ENCODE results near the gene GSTM4. TPM values are rescaled to one million over a fixed set of nuclear protein-coding genes. Genes with fewer than 3 reads are reported as not detected.

The GSTM4 gene
- polyA plus RNA-seq, 1 experiment = 28.5 TPM

DNA sequence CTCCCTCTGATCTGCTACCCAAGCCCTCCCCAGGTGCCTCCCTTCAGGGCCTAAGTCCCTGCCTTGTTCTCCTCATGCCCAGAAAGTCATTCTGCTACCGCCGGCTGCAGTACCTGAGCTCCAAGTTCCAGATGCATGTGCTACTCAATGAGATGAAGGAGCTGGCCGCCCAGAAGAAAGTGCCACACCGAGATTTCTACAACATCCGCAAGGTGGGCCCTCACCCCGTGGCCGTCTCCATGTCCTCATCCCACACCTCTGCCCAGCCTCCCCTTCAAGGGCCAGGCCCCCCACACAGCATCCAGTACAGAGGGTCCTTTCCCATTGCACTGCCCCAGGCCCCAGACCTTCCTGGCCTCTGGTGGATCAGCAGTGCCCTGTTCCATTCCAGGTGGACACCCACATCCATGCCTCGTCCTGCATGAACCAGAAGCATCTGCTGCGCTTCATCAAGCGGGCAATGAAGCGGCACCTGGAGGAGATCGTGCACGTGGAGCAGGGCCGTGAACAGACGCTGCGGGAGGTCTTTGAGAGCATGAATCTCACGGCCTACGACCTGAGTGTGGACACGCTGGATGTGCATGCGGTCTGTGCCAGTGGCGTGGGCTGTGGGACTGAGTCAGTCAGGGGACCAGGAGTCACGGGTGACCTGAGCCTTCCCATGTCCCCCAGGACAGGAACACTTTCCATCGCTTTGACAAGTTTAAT is 28.1 kb upstream of the GSTM4 start:
- TF ChIP-seq CTCF (IDR thresholded peaks at IDR 0.05; ENCODE audit: insufficient read depth, low read depth, low read length) = no peak
- H3K27me3 ChIP-seq (ENCODE audit: control insufficient read depth, insufficient read depth, low read length) = no peaks in the 10 kb centered on the region
- POLR2A ChIA-PET = no interaction called here
- peaks cover 55% of the 10 kb centered on the region for H3K36me3 ChIP-seq (ENCODE audit: control insufficient read depth, insufficient read depth, low read length)
- no peak overlapping the region for H3K4me3 ChIP-seq (ENCODE audit: low read depth, low read length)
- no peak for DNase-seq (ENCODE audit: low read depth)
- CTCF ChIA-PET = interaction anchor here (2.0 to 13.3 kb wide), 2 partner anchors 11 to 82 kb away, joined by 5 to 153 read pairs; no protein-coding TSS in a partner anchor

DNA sequence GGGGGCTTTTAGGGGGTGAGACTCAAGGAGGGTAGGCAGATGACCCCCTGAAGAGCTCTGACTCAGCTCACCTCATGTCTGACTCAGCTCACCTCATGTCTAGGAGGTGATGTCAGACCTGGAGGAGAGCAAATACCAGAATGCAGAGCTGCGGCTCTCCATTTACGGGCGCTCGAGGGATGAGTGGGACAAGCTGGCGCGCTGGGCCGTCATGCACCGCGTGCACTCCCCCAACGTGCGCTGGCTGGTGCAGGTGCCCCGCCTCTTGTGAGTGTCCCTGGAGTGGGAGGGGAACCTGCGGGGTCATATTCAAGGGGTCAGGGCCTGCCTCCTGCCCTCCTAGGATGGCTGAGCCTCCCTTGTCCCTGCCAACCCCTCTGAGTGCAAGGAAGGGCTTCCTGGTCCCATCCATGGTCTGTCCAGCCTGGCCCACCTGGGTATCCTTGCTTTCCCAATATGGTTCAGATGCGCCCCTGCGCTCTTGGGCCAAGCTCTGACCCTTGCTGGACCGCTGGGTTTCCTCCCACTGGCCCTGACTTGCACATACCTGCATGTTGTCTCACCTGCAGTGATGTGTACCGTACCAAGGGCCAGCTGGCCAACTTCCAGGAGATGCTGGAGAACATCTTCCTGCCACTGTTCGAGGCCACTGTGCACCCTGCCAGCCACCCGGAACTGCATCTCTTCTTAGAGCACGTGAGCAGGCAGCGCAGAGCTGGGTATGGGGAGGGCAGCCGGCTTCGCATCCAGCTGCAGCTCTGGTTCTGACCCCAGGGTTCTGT is 27.2 kb upstream of the GSTM4 start:
- H3K36me3 ChIP-seq (ENCODE audit: control insufficient read depth, insufficient read depth, low read length) = peaks cover 55% of the 10 kb centered on the region
- DNase-seq (ENCODE audit: low read depth) = no peak
- H3K4me3 ChIP-seq (ENCODE audit: low read depth, low read length) = no peak overlapping the region
- ChIA-PET POLR2A (interaction anchor here (0.9 kb wide), 1 partner anchor 81 kb away, joined by 3 read pairs; no protein-coding TSS in a partner anchor), CTCF (interaction anchor here (0.6 to 13.3 kb wide), 5 partner anchors 10 to 88 kb away, joined by 3 to 153 read pairs (median 5); partner anchors contain the start of gene GNAI3)
- no peak for TF ChIP-seq CTCF (IDR thresholded peaks at IDR 0.05; ENCODE audit: insufficient read depth, low read depth, low read length)
- no peaks in the 10 kb centered on the region for H3K27me3 ChIP-seq (ENCODE audit: control insufficient read depth, insufficient read depth, low read length)

- Histone ChIP-seq H3K4me3 (ENCODE audit: low read depth, low read length) (no peak overlapping the region), H3K36me3 (ENCODE audit: control insufficient read depth, insufficient read depth, low read length) (peaks cover 55% of the 10 kb centered on the region), H3K27me3 (ENCODE audit: control insufficient read depth, insufficient read depth, low read length) (no peaks in the 10 kb centered on the region)
- TF ChIP-seq CTCF (IDR thresholded peaks at IDR 0.05; ENCODE audit: insufficient read depth, low read depth, low read length) = no peak
- ChIA-PET POLR2A (interaction anchor here (0.9 kb wide), 1 partner anchor 82 kb away, joined by 3 read pairs; no protein-coding TSS in a partner anchor), CTCF (interaction anchor here (0.6 to 13.3 kb wide), 7 partner anchors 9 to 355 kb away, joined by 3 to 153 read pairs (median 5); partner anchors contain the start of gene AHCYL1)
- no peak for DNase-seq (ENCODE audit: low read depth)
Observed at GRCh38 chr1:109629372-109630030, 26.4 kb upstream of the GSTM4 start.

- H3K27me3 ChIP-seq (ENCODE audit: control insufficient read depth, insufficient read depth, low read length) = no peaks in the 10 kb centered on the region
- ChIA-PET CTCF (interaction anchor here (0.6 to 13.3 kb wide), 9 partner anchors 8 to 354 kb away, joined by 3 to 153 read pairs (median 4); partner anchors contain the start of gene AHCYL1), POLR2A (interaction anchor here (0.6 to 0.9 kb wide), 2 partner anchors 25 to 82 kb away, joined by 3 to 6 read pairs; partner anchors contain the start of gene GSTM4)
- TF ChIP-seq CTCF (IDR thresholded peaks at IDR 0.05; ENCODE audit: insufficient read depth, low read depth, low read length) = peak; percentile 21
- H3K36me3 ChIP-seq (ENCODE audit: control insufficient read depth, insufficient read depth, low read length) = peaks cover 55% of the 10 kb centered on the region
- H3K4me3 ChIP-seq (ENCODE audit: low read depth, low read length) = no peak overlapping the region
- DNase-seq (ENCODE audit: low read depth) = no peak
Observed at GRCh38 chr1:109630081-109630897, 25.6 kb upstream of the GSTM4 start.
